ENCODE data around the gene LIN28B. TPM values are rescaled to one million over a fixed set of nuclear protein-coding genes. Genes with fewer than 3 reads are reported as not detected.

Gene LIN28B, protein sequence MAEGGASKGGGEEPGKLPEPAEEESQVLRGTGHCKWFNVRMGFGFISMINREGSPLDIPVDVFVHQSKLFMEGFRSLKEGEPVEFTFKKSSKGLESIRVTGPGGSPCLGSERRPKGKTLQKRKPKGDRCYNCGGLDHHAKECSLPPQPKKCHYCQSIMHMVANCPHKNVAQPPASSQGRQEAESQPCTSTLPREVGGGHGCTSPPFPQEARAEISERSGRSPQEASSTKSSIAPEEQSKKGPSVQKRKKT
- under 1 TPM in 9 of 10 donors, not detected in 1; 0.06 to 0.23 (median 0.11) TPM for polyA plus RNA-seq (ENCODE audit: insufficient read length in 10 of 10)
- long read RNA-seq, donor 1, result 0 reads
- long read RNA-seq, donor 2, result 0 reads
- long read RNA-seq, donor 3, result 0 reads
- long read RNA-seq, donor 4, result 0 reads
- long read RNA-seq, donor 5, result 0 reads
- long read RNA-seq, donor 6, result 0 reads
- long read RNA-seq, donor 7, result 0 reads
- long read RNA-seq, donor 8, result 0 reads
- long read RNA-seq, donor 9, result 0 reads

DNA sequence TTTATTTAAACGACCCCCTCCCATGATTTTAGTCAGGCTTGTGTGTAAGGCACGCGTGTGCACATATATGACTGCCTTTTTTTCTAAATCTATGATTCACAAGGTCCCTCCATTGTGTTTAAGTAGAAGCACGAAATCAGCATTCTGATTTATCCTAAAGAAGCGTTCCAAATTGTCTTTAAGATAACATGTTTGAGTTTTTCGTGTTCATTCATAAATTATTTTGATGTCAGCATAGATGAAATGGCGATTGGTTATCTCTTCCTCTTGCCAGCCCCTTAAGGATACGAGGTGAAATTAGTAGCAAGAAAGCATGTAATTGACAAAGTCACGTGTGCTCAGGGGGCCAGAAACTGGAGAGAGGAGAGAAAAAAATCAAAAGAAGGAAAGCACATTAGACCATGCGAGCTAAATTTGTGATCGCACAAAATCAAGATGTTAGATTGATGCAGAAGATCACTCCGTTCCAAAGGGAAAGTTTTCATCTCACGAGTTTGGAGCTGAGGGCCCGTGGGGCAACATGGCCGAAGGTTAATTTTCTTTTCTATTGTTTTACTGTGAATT lies at the start of gene LIN28B:
TSS of gene LIN28B (plus strand) at position 377 of the 564 bp plus-strand sequence. CDS start at position 521, 144 bp downstream.
- DNase-seq, result peak in 1 of 3 donors; percentile 61

DNA sequence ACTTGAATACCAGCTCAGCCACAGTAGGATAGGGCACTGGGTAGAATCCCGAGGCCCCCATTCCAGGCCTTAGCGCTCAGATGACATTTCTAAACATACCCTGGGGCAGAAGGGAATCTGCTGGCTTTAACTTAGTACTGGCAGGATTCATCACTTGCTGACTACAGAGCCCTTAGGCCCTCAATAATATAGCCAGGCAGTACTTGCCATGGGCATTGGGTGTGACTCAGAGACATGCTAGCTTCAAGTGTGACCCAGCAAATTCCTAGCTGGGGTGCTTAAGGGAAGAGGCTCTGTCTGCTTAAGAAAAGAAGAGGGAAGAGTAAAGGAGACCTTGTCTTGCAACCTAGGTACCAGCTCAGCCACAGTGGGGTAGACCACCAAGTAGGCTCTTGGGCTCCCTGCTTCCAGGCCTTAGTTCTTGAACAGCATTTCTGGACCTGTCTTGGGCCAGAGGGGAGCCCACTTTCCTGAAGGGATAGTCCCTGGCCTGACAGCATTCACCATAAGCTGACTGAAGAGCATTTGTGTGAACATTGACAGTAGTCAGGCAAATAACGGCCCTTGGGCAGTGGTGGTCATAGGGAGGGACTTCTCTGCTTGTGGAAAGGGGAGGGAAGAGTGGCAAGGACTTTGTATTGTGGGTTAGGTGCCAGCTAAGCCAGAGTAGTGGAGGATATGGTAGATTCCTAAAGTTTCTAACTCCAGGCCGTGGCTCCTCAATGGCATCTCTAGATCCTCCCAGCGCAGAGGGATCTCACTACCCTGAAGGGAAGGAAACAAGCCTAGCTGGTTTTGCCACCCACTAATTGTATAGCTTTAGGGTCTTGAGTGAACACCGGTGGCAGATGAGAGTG lies 48.6 kb upstream of the LIN28B start:
- no peak for DNase-seq

DNA sequence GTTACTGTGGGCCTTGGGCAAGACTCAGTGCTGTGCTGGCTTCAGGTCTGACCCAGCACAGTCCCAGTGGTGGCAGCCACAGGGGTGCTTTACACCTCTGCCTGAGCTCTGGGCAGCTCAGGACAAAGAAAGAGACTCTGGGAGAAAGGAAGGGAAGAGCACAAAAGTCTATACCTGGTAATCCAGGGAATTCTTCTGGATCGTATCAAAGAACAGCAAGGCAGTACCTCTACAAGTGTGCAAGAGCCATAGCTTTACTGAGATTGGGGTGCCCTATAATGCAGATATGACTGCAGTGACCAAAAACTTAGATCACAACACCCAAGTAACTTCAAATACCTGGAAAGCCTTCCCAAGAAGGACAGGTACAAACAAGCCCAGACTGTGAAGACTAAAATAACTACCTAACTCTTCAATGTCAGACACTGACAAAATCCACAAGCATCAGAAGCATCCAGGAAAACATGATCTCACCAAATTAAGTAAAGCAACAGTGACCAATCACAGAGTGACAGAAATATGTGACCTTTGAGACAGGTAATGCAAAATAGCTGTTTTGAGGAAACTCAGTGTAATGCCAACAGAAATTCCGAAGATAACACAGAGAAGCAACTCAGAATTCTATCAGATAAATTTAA lies 47.9 kb upstream of the LIN28B start:
- no peak for DNase-seq

DNA sequence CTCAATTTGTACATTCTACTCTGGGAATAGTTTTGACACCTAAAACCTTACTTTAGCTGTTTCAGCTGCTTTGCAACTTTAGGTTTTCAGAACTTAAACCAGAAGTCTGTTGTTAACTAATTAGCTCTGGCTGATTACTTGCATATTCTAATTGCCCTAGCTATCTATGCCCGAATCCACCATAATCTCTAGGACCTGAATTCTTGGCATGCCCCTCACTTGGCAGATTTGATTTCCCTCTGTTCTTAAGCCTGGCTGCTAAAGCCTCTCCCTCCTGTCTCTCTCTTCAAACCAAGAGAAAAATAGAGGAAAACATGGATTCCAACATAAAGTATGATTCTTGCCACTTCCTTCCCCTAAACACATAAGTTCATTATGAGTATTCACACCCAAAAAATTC lies 35.0 kb upstream of the LIN28B start:
- DNase-seq, result no peak

DNA sequence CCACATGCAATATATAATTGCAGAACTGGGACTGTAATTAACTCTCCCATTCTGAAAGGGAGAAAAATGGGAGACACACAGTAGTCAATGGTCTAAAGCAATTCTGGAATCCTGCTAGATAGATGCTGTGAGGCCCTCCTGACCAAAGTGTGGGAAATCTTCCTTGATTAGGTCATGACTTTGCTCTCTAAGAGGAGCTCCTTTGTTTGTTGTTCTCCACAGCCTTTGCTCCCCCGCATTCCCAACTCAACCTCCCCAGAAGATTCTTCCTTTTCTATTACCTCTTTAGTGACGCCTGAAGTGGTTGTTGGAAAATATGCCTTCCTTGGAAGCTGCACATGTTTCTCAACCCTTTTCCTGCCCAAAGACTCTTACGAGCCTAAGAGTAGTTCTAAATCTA lies 28.8 kb upstream of the LIN28B start:
- DNase-seq, result no peak

DNA sequence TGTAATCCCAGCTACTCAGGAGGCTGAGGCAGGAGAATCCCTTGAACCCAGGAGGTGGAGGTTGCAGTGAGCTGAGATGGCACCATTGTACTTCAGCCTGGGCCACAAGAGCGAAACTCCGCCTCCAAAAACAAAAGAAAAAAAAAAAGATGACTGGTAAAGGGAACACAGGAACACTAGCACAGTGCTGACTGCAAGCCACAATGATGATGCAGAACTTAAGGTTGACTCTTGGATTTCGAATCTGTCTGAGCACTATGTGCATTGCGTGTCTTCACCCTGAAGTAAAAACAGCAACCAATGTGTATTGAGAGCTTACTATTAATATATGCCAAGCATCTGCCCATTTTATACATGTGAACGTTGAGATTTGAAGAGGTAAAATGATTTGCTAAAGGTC lies 27.6 kb upstream of the LIN28B start:
- DNase-seq, result no peak

DNA sequence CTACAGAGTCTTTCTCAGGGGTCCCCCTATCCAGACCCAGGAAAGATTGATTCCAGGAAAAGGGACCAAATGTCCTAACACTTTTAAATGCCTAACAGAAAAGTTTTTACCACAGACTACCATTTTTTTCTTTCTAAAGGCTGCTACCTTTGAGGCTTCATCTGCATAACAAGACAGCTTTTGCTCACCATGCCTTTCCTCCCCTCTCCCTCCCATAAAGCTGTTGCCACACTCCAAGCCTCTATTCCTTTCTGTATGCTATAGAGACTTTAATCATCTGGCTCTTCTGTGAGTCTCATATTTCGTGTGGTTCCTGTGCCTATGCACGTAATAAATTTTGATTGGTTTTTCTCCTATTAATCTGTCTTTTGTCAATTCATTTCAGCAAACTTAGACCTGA lies 26.0 kb upstream of the LIN28B start:
- DNase-seq, result no peak

DNA sequence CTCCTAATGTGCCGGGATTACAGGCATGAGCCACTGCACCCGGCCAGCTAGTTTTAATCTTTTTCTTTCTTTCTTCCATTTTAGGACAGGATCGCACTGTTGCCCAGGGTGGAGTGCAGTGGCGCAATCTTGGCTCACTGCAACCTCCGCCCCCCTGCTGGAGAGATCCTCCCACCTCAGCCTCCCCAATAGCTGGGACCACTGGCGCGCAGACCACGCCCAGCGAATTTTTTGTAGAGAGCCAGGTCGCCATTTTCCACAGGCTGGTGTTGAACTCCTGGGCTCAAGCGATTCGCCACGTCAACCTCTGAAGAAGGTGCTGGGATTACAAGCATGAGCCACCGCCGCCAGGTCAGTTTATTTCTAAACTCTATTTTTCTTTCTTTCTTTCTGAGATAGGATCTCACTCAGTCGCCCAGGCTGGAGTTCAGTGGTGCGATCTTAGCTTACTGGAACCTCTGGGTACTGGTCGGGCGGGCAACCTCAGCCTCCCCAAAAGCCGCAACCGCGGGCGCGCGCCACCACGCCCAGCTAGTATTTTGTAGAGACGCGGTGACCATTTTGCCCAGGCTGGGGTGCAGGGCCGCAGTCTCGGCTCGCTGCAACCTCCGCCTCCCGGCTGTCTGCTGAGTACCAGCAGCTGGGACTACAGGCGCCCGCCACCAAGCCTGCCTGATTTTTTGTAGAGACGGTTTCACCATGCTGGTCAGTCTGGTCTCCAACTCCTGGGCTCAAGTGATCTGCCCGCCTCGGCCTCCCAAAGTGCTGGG lies 20.0 kb upstream of the LIN28B start:
- no peak for DNase-seq

DNA sequence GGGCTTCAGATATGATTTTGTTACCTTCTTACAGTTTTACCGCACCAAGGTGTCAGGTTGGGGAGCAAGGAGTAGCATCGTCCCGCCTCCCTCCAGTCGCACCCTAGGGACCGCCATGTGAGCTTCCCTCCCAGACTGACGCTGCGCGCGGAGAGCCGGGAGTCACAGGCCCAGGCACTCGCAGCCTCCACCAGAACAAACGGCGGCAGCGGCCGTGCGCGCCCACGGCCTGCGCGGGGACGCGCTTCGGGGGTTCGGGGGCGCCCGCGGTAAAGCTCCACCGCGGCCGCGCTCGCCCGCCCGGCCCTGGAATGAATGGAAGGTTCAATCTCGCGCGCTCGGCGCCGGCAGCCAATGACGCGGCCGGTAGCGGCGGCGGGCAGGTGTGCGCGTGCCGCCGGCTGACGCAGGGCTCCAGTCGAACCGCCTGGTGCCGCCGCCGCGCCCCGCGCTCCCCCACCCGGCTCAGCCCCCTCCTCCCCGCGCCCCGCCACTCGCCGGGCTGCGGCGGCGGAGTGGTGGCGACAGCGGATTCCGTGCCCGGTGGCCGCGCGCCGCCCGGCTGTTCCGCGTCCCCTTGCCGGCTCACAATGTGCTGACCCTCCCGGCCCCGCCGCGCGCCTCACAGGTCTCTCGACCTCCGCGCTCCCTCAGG lies 16.5 kb upstream of the LIN28B start:
- peak in 1 of 3 donors; percentile 16 for DNase-seq

DNA sequence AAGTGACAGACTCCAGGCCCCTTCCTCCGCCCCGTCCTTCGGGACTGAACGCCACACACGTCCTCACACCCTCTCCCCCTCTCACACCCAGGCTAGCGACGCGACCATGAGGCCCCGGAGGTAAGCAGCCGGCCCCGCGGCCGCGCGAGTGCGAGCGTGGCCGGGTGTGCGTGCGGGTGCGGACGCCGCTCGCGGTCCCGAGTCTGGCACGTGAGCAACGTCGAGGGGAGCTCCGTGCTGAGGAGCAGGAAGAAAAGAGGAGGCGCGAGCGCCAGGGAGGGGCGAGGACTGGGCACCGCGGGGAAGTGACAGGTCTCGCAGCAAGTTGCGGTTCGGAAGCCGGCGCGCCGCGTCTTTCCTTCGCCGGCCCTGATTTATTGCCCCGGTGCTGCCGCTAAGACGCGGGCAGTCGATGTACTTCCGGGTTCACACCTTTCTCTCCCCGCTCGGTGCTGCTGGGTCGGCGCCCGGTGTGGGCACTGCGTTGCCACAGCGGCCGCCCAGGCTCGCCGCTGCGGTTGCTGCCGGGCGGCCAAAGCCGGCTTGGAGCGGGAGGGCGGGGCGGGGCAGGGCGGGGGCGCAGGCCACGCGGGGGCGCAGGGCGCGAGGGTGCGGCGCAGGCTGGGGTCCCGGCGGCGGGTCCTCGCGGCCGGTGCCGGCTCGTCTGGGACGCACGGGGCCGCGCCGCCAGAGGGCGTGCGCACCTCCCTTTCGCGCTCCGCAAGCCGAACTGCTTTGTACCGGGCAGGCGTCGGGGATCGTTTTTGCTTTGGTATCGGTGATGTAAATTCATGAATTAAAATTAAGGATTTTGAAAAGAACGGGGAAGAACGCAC lies 15.8 kb upstream of the LIN28B start:
- peak in 2 of 3 donors; percentile 58 to 71 for DNase-seq

DNA sequence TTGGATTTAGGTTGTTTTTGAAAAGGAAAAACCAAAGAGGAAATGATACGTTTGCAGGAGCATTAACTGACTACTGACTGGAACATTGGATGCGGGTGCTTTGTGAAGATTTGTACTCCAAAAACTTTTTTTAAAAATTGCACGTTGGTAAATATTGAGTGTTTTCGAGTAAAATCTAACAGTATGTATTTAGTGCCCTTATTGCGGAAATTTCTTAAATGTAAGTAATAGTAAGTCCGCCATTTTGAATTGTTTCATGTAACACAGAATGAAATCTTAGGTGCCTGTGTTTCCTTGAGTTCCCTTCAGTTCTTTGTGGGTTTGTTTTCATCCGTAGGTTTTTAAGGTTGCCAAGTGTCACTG lies 15.2 kb upstream of the LIN28B start:
- DNase-seq, result no peak

DNA sequence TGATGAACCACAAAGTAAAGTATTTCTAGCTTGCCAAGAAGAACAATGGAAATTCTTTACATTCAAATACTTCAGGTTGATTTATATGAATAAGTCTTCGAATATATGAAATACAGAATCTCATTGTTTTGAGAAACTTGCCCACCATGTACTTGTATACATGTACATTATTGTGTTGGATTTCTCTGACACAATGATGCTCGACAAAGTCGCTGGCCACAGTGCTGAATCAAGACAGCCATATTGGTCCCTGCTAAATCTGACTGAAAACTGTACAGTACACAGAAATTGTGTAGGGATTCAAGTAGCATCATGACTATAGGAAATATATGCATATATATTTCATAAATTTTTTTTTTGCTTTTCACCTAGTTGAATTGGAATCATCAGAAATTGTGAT lies 13.1 kb upstream of the LIN28B start:
- peak in 1 of 3 donors; percentile 59 for DNase-seq

DNA sequence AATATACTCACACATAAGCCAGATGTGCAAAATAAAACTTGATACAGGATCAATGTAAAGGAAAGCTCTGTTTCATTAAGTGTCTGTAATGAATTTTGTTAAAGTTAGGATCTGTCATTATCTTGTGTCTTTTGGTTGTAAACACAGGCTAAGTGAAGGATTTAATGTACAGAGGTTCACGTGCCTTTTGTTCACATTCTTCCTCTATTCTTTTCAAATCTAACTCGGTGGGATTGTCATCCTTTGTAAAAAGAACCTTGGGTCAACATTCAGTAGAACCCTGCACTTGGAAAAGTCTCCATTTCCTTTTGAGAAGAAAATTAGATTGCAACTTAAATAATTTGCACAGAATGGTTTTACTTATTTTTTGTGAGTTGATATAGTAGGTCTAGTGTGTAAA lies 7.7 kb upstream of the LIN28B start:
- DNase-seq, result no peak

DNA sequence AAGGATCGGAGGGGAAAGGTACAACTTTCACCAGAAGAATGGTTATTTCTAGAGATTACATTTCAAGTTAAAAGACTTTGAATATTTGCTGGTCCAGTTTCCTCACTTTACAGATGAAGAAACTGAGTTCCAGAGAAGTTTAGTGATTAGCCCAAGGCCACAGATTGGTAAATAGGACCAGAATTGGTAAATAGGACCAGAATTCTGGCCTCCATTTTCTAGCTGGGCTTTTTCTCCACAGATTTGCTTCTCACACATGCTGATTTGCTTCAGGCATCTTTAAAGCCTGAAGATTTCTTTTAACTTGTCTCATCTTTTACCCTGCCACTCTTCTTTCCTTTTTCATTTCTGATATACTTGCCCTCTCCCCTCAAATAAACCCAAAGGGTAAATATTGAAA lies 5.2 kb upstream of the LIN28B start:
- no peak for DNase-seq

DNA sequence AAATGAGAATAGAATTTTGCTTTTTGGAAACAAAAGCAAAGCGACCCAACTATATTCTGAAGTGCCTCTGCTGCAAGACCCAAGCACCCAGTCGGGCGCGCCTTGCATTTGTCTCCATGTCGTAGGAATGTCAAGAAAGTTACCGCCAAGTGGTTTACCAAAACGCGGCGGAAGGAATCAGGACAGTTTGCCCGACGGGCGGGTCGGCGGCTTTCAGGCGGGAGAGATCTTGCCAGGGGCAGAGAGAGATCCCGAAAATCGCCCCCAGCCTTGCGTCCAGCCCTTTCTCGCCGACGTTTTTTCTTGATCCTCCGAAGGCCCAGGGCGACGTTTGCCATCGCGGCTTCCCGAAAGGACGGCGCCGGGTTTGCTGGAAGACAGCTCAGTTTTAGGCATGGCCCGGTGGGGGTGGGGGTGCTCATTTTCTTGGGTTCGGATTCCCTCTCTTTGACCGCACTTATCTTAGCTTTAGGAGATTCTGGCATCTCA lies 4.0 kb upstream of the LIN28B start:
- DNase-seq, result peak in 1 of 3 donors; percentile 50

DNA sequence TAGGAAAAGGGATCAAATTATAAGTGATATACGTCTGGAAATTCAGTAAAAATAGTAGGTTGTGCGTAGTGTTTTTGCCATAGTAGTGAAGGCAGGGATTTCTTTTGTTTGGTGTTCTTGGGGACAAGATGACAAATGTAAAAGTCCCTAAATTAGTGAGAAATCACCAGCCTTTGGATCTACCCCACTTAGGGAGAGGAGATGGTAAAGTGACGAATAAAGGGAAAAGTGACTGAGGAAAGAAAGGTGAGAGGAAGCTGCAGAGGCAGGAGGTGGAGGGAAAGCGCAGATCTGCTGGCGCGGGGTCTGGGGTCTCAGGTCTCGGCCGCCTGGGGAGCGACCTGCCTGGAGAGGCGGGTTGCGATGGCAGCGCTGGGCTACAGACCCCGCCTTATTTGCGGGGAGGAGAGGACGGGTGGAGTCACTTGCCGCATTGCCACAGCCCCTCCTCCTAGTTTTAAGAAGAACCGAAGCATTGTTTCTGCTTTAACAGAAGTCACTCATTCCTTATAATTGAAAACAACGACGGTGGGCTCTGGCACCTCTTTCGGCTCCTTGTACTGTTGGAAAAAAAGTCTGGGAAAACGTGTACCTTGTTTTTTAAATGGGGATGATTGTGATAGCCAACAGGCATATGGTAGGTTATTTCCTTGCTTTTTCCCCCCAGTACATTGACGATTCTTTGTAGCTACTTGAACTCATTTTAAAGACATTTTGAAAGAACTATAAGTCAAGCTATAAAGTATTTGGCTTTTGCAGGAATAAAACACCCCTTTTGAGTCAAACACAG lies 3.3 kb upstream of the LIN28B start:
- peak in 1 of 3 donors; percentile 38 for DNase-seq

DNA sequence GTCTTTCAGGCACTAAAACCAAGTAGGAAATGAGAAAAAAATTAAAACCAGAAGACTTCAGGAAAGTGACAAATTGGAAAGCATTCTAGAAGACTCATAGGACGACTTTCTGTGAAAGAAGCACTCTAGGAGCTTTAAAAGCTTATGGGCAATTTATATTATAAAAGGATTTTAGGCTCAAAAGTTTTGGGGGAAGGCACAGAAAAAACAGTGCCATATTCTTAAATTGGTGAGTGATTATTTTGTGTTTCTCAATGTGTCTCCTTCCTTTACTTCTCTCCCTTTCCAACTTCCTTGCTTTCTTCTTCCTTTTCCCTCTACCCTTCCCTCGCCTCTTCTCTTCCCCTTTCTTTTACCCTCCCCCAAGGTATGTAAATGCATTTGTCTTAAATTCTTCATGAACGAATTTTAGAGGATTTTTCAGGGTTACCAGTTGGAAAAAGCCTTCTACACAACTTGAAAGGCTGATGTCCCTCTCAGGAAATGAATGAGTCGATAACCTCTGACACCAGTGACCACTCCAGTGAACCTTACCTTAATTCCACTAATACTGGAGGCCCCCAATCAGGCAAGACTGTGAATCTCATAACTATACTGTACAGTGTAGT lies 2.6 kb upstream of the LIN28B start:
- DNase-seq, result peak in 1 of 3 donors; percentile 19

DNA sequence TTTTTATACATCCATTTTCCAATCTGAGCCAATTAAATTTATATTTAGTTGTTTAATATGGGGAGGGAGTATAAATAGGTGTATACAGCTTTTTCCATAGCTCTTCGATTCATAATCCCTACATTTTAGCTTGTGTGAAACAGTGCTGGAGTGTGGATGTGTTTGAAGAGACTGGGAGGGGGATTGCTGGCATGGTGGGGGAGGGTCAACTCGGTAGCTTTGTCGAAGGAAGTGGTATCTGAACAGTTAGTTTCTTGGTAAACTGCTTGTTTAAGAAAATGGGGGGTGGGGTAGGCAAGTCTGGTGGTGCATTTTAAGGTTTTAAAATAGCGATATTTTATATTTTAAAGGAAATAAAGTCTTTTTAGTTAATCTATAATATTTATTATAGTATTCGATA lies 1.4 kb upstream of the LIN28B start:
- DNase-seq, result peak in 1 of 3 donors; percentile 14
